ENCODE measurements around the gene FBXO15. TPM values are rescaled to one million over a fixed set of nuclear protein-coding genes. Genes with fewer than 3 reads are reported as not detected.

Gene FBXO15
- total RNA-seq, 4 donors from 2014 or later = 0.13 to 0.32 (median 0.19) TPM; not detected in 1

- no peak overlapping the region for H3K27ac ChIP-seq
- no peaks in the 10 kb centered on the region for H3K36me3 ChIP-seq
- TF ChIP-seq POLR2A (IDR thresholded peaks at IDR 0.05) (no peak), CTCF (IDR thresholded peaks at IDR 0.05) (no peak)
- no peaks in the 10 kb centered on the region for H3K9me3 ChIP-seq
- no peaks in the 10 kb centered on the region for H3K27me3 ChIP-seq
- no peak overlapping the region for H3K4me3 ChIP-seq
- no peak for DNase-seq
- intact Hi-C loops (cut with DNase I) = no loop called here
- H3K4me1 ChIP-seq = no peaks in the 10 kb centered on the region
Observed at GRCh38 chr18:74029161-74029560, 118.5 kb downstream of the FBXO15 start.

Other genes with a start within 250 kb of the FBXO15 start
- 10 to 100 TPM; 26.2 to 53.6 (median 31.2) TPM for gene TIMM21, start 689 bp upstream of the FBXO15 start, total RNA-seq
- 100 to 1,000 TPM in 1 of 4 donors, 10 to 100 TPM in 3; 75.2 to 115 (median 90.3) TPM for gene CYB5A, start 144.1 kb upstream of the FBXO15 start, total RNA-seq
- gene C18orf63, start 168.0 kb upstream of the FBXO15 start, total RNA-seq = not detected